Measurements from ENCODE around the gene DCAF11.

Gene DCAF11

GRCh38 chr14:24074625-24075484, 39.7 kb upstream of the DCAF11 start:
- H2AFZ ChIP-seq = no peak overlapping the region
- TF ChIP-seq CTCF (IDR thresholded peaks at IDR 0.05) = no peak
- no peaks in the 10 kb centered on the region for H3K36me3 ChIP-seq (ENCODE audit: control insufficient read depth, insufficient read depth, low read length)
- H3K9ac ChIP-seq = no peak overlapping the region
- no peaks in the 10 kb centered on the region for H3K9me3 ChIP-seq (ENCODE audit: control insufficient read depth, low read length)
- H3K4me2 ChIP-seq (ENCODE audit: low read length) = no peak overlapping the region
- no peak overlapping the region for H3K27ac ChIP-seq
- peaks cover 35% of the 10 kb centered on the region for H3K4me1 ChIP-seq
- H3K4me3 ChIP-seq (ENCODE audit: low read depth, low read length) = no peak overlapping the region
- H3K79me2 ChIP-seq = no peaks in the 10 kb centered on the region
- no peaks in the 10 kb centered on the region for H3K27me3 ChIP-seq (ENCODE audit: control insufficient read depth, insufficient read depth, low read length)

GRCh38 chr14:24075485-24076301, 38.9 kb upstream of the DCAF11 start:
- Histone ChIP-seq H3K27ac (no peak overlapping the region), H3K9ac (no peak overlapping the region), H3K36me3 (ENCODE audit: control insufficient read depth, insufficient read depth, low read length) (no peaks in the 10 kb centered on the region), H3K4me3 (ENCODE audit: low read depth, low read length) (no peak overlapping the region), H3K4me2 (ENCODE audit: low read length) (no peak overlapping the region), H2AFZ (peak overlapping the region; percentile 28), H3K79me2 (no peaks in the 10 kb centered on the region), H3K4me1 (peaks cover 44% of the 10 kb centered on the region), H3K9me3 (ENCODE audit: control insufficient read depth, low read length) (no peaks in the 10 kb centered on the region), H3K27me3 (ENCODE audit: control insufficient read depth, insufficient read depth, low read length) (no peaks in the 10 kb centered on the region)
- no peak for TF ChIP-seq CTCF (IDR thresholded peaks at IDR 0.05)

GRCh38 chr14:24076302-24076601, 38.3 kb upstream of the DCAF11 start:
- no peak for TF ChIP-seq CTCF (IDR thresholded peaks at IDR 0.05)
- no peak overlapping the region for H3K4me2 ChIP-seq (ENCODE audit: low read length)
- peaks cover 47% of the 10 kb centered on the region for H3K4me1 ChIP-seq
- no peak overlapping the region for H3K27ac ChIP-seq
- no peaks in the 10 kb centered on the region for H3K36me3 ChIP-seq (ENCODE audit: control insufficient read depth, insufficient read depth, low read length)
- no peak overlapping the region for H3K9ac ChIP-seq
- H2AFZ ChIP-seq = peak overlapping the region; percentile 28
- no peaks in the 10 kb centered on the region for H3K79me2 ChIP-seq
- no peaks in the 10 kb centered on the region for H3K27me3 ChIP-seq (ENCODE audit: control insufficient read depth, insufficient read depth, low read length)
- H3K4me3 ChIP-seq (ENCODE audit: low read depth, low read length) = no peak overlapping the region
- no peaks in the 10 kb centered on the region for H3K9me3 ChIP-seq (ENCODE audit: control insufficient read depth, low read length)

GRCh38 chr14:24077086-24077485, 37.5 kb upstream of the DCAF11 start:
- H3K79me2 ChIP-seq = no peaks in the 10 kb centered on the region
- H3K4me3 ChIP-seq (ENCODE audit: low read depth, low read length) = no peak overlapping the region
- no peak overlapping the region for H3K4me2 ChIP-seq (ENCODE audit: low read length)
- no peak overlapping the region for H2AFZ ChIP-seq
- H3K4me1 ChIP-seq = peaks cover 48% of the 10 kb centered on the region
- TF ChIP-seq CTCF (IDR thresholded peaks at IDR 0.05) = no peak
- H3K9ac ChIP-seq = no peak overlapping the region
- no peaks in the 10 kb centered on the region for H3K27me3 ChIP-seq (ENCODE audit: control insufficient read depth, insufficient read depth, low read length)
- no peak overlapping the region for H3K27ac ChIP-seq
- no peaks in the 10 kb centered on the region for H3K36me3 ChIP-seq (ENCODE audit: control insufficient read depth, insufficient read depth, low read length)
- H3K9me3 ChIP-seq (ENCODE audit: control insufficient read depth, low read length) = no peaks in the 10 kb centered on the region
